ENCODE data around the gene PPP1R14D. TPM values are rescaled to one million over a fixed set of nuclear protein-coding genes. Genes with fewer than 3 reads are reported as not detected.
A peak's percentile ranks its signal among the peaks of the same experiment; 100 is the strongest.

The PPP1R14D gene, protein sequence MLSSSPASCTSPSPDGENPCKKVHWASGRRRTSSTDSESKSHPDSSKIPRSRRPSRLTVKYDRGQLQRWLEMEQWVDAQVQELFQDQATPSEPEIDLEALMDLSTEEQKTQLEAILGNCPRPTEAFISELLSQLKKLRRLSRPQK
- total RNA-seq (2014; rRNA removed; shearing (Covaris generic)): not detected in 2 replicates
- polyA plus RNA-seq (2016; fragmentation: Nextera tagmentation; extraction: Ambion mirVana): not detected in 2 replicates

GRCh38 chr15:40828447-40829036 lies at the start of gene PPP1R14D:
PPP1R14D (minus strand) TSS chr15:40828708; CDS start chr15:40828641, 67 bp downstream.
- Histone ChIP-seq H3K9me3 (ENCODE audit: low read depth) (no peaks in the 10 kb centered on the region), H3K4me2 (ENCODE audit: unreplicated experiment) (no peak within 1 kb of the TSS), H3K4me1 (ENCODE audit: insufficient read depth) (no peaks in the 10 kb centered on the region), H3K27me3 (replicated peaks; ENCODE audit: insufficient read depth) (peaks cover 13% of the 10 kb centered on the region), H3K9ac (no peak within 1 kb of the TSS), H3K9me2 (ENCODE audit: insufficient read depth) (no peaks in the 10 kb centered on the region), H2AFZ (no peak within 1 kb of the TSS), H3F3A (ENCODE audit: insufficient read depth) (no peaks in the 10 kb centered on the region), H3K4me3 (no peak within 1 kb of the TSS), H3K36me3 (ENCODE audit: low read depth) (no peaks in the 10 kb centered on the region), H4K20me1 (ENCODE audit: insufficient read depth) (no peaks in the 10 kb centered on the region), H3K79me2 (ENCODE audit: insufficient read depth) (no peaks in the 10 kb centered on the region), H3K27ac (no peak within 1 kb of the TSS)
- 61 to 66% methylated on average over 6 of the region's 6 CpGs for WGBS, 2 experiments (ENCODE audit: low coverage in 1 of 2, low lambda C conversion rate in 2 of 2, missing lambda C conversion rate in 2 of 2)
- no peak for TF ChIP-seq EZH2phosphoT487 (IDR thresholded peaks at IDR 0.05; ENCODE audit: insufficient read depth, low read depth)
- in situ Hi-C loops (cut with MboI): no loop called here
- no peak for DNase-seq

DNA sequence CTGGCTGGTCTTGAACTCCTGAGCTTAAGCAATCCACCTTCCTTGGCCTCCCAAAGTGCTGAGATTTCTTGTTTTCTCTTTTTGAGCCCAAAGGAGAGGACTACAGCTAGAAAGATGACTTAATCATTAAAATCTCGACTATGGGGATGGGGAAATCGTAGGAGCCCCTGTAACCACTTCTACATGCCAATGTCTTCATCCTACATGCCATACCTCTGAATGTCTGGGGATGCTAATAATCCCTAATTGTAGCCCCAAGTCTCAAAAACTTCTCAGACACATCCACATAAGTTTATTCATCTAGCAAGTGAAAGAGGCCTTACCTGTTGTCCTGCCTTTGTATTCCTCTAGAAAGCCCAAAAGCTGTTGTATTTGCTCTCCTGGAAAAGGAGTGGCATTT lies 49.2 kb upstream of the PPP1R14D start:
- Histone ChIP-seq H3K9ac (no peak overlapping the region), H3K27ac (no peak overlapping the region), H3K9me3 (ENCODE audit: low read depth) (no peaks in the 10 kb centered on the region), H3K79me2 (ENCODE audit: insufficient read depth) (no peaks in the 10 kb centered on the region), H3K36me3 (ENCODE audit: low read depth) (no peaks in the 10 kb centered on the region), H3K27me3 (replicated peaks; ENCODE audit: insufficient read depth) (peaks cover 9% of the 10 kb centered on the region), H3K4me1 (ENCODE audit: insufficient read depth) (no peaks in the 10 kb centered on the region), H3K9me2 (ENCODE audit: insufficient read depth) (no peaks in the 10 kb centered on the region), H3F3A (ENCODE audit: insufficient read depth) (no peaks in the 10 kb centered on the region), H2AFZ (no peak overlapping the region), H3K4me3 (no peak overlapping the region), H4K20me1 (ENCODE audit: insufficient read depth) (no peaks in the 10 kb centered on the region), H3K4me2 (ENCODE audit: unreplicated experiment) (no peak overlapping the region)
- DNase-seq: peak; percentile 12
- no peak for TF ChIP-seq EZH2phosphoT487 (IDR thresholded peaks at IDR 0.05; ENCODE audit: insufficient read depth, low read depth)
- in situ Hi-C loops (cut with MboI): no loop called here
- 49 to 54% methylated on average over 2 of the region's 2 CpGs for WGBS, 2 experiments (ENCODE audit: low coverage in 1 of 2, low lambda C conversion rate in 2 of 2, missing lambda C conversion rate in 2 of 2)

GRCh38 chr15:40875991-40876730 lies 47.7 kb upstream of the PPP1R14D start:
- H3F3A ChIP-seq (ENCODE audit: insufficient read depth): no peaks in the 10 kb centered on the region
- H3K9me3 ChIP-seq (ENCODE audit: low read depth): no peaks in the 10 kb centered on the region
- peak; percentile 17 for DNase-seq
- H4K20me1 ChIP-seq (ENCODE audit: insufficient read depth): no peaks in the 10 kb centered on the region
- no peak overlapping the region for H3K9ac ChIP-seq
- H3K27ac ChIP-seq: no peak overlapping the region
- H3K4me3 ChIP-seq: no peak overlapping the region
- H3K36me3 ChIP-seq (ENCODE audit: low read depth): no peaks in the 10 kb centered on the region
- H3K27me3 ChIP-seq (replicated peaks; ENCODE audit: insufficient read depth): peaks cover 9% of the 10 kb centered on the region
- no peak overlapping the region for H3K4me2 ChIP-seq (ENCODE audit: unreplicated experiment)
- H3K9me2 ChIP-seq (ENCODE audit: insufficient read depth): no peaks in the 10 kb centered on the region
- in situ Hi-C loops (cut with MboI): no loop called here
- no peak for TF ChIP-seq EZH2phosphoT487 (IDR thresholded peaks at IDR 0.05; ENCODE audit: insufficient read depth, low read depth)
- no peak for TF ChIP-seq EZH2 (IDR thresholded peaks at IDR 0.05; ENCODE audit: insufficient read depth, poor library complexity, severe bottlenecking)
- H3K4me1 ChIP-seq (ENCODE audit: insufficient read depth): no peaks in the 10 kb centered on the region
- no peaks in the 10 kb centered on the region for H3K79me2 ChIP-seq (ENCODE audit: insufficient read depth)
- 65 to 70% methylated on average over 6 of the region's 6 CpGs for WGBS, 2 experiments (ENCODE audit: low coverage in 1 of 2, low lambda C conversion rate in 2 of 2, missing lambda C conversion rate in 2 of 2)
- H2AFZ ChIP-seq: no peak overlapping the region

DNA sequence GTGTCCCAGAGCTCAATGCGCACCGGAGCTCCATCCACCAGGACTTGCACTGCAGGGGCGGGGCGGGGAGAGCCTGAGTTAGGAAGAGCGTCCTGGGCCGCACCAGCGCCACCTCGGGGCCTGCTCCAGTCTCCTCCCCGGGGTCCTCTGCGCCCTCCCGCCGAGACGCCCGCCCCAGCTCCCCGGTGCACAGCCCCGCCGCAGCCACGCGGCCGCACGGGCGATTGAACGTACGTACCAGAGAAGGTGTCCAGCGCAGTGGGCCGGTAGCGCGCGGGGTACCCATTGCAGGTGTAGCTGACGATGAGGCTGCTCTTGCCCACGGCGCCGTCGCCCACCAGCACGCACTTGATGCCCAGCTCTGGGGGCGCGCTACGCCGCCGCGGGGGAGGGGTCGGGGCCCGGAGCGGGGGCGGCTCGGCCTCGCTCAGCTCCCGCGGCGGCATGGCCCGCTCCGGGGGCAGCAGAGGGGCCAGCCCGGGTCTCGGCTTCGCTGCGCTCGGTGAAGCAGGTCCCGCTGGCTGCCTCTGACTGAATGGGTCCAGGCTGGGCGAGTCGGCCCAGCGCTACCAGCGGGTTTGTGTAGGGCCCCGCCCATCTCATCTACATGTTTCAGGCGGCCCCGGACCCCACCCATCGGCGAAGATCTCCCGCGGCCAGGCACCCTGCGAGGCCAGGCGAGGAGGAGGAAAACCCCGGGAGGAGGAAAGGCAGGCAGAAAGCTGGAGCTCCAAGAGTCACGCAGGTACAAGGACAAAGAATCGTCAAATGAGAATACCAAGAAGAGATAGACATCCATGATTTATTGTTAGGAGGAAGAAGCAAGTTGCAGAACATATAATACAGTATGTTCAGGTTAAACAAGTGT lies 45.4 kb upstream of the PPP1R14D start, which contains the start of gene RHOV:
TSS of gene RHOV (minus strand) at position 541 of the 868 bp plus-strand sequence. CDS start at position 446, 95 bp downstream.
- no peaks in the 10 kb centered on the region for H3K9me3 ChIP-seq (ENCODE audit: low read depth)

More for the DNA sequence above, 45.4 kb upstream of the PPP1R14D start, which contains the start of gene RHOV:
- H3K27ac ChIP-seq: no peak within 1 kb of the TSS
- in situ Hi-C loops (cut with MboI): no loop called here
- no peaks in the 10 kb centered on the region for H3K4me1 ChIP-seq (ENCODE audit: insufficient read depth)
- DNase-seq: peak; percentile 69
- peaks cover 9% of the 10 kb centered on the region for H3K27me3 ChIP-seq (replicated peaks; ENCODE audit: insufficient read depth)
- peak within 1 kb of the TSS; percentile 67 for H3K4me2 ChIP-seq (ENCODE audit: unreplicated experiment)
- no peaks in the 10 kb centered on the region for H3K9me2 ChIP-seq (ENCODE audit: insufficient read depth)
- H3K36me3 ChIP-seq (ENCODE audit: low read depth): no peaks in the 10 kb centered on the region
- peak within 1 kb of the TSS; percentile 62 for H3K4me3 ChIP-seq
- no peaks in the 10 kb centered on the region for H4K20me1 ChIP-seq (ENCODE audit: insufficient read depth)
- TF ChIP-seq EZH2 (IDR thresholded peaks at IDR 0.05; ENCODE audit: insufficient read depth, poor library complexity, severe bottlenecking) (no peak), EZH2phosphoT487 (IDR thresholded peaks at IDR 0.05; ENCODE audit: insufficient read depth, low read depth) (no peak)
- no peaks in the 10 kb centered on the region for H3F3A ChIP-seq (ENCODE audit: insufficient read depth)
- no peaks in the 10 kb centered on the region for H3K79me2 ChIP-seq (ENCODE audit: insufficient read depth)
- H2AFZ ChIP-seq: peak within 1 kb of the TSS; percentile 68
- WGBS, 2 experiments (ENCODE audit: low coverage in 1 of 2, low lambda C conversion rate in 2 of 2, missing lambda C conversion rate in 2 of 2): 3 to 5% methylated on average over 47 to 65 of the region's 74 CpGs
- no peak within 1 kb of the TSS for H3K9ac ChIP-seq

All from GM23248 (cell line).